MCF 10A (cell line): ENCODE measurements around the gene FEZF2. TPM values are rescaled to one million over a fixed set of nuclear protein-coding genes. Genes with fewer than 3 reads are reported as not detected.

Experiments used
- BruUV-seq: library from RNA; stranded (reverse); fragments of 400-500 nt; replicated peaks from 2 replicates; lab custom pipeline; 2021; lab: Mats Ljungman, UMichigan
- CTCF ChIA-PET: fragments of 300-600 bp; sonication (Branson Sonifier 250); formaldehyde crosslinking; extraction: SDS; loops from one replicate; lab custom pipeline; 2021; ENCODE audit warnings: antibody characterized with exemption, inconsistent platforms; lab: Yijun Ruan, JAX
- POLR2A ChIA-PET: fragments of 300-600, 350-650 bp; sonication (Branson Sonifier 250); formaldehyde crosslinking; extraction: SDS; loops from one replicate; lab custom pipeline; 2020; ENCODE audit warnings: antibody characterized with exemption, inconsistent platforms; lab: Yijun Ruan, JAX
- DNase-seq: peaks from one replicate; pipeline ENCODE4 v3.0.0-alpha.2; 2018; ENCODE audit not compliant: unreplicated experiment
- H3K27ac Mint-ChIP-seq: one replicate; pipeline ENCODE4 v1.8.0; 2022; ENCODE audit warnings: mild to moderate bottlenecking, low read depth, mixed read lengths; ENCODE audit not compliant: unreplicated experiment
- H3K27me3 Mint-ChIP-seq: one replicate; pipeline ENCODE4 v1.8.0; 2022; ENCODE audit warnings: mixed read lengths; ENCODE audit not compliant: insufficient read depth, unreplicated experiment
- H3K36me3 Mint-ChIP-seq: one replicate; pipeline ENCODE4 v1.8.0; 2022; ENCODE audit warnings: mild to moderate bottlenecking, moderate library complexity, mixed read lengths; ENCODE audit not compliant: insufficient read depth, unreplicated experiment
- H3K4me1 Mint-ChIP-seq: one replicate; pipeline ENCODE4 v1.8.0; 2022; ENCODE audit warnings: mixed read lengths; ENCODE audit not compliant: insufficient read depth, unreplicated experiment
- H3K4me3 Mint-ChIP-seq: one replicate; pipeline ENCODE4 v1.8.0; 2022; ENCODE audit warnings: mild to moderate bottlenecking, moderate library complexity, mixed read lengths; ENCODE audit not compliant: unreplicated experiment
- H3K9me3 Mint-ChIP-seq: one replicate; pipeline ENCODE4 v1.8.0; 2022; ENCODE audit warnings: mixed read lengths; ENCODE audit not compliant: unreplicated experiment
- CTCF ChIP-seq: fragments of 200-600 bp; IDR thresholded peaks from one replicate; pipeline ENCODE4 v1.8.0; 2022; ENCODE audit warnings: antibody characterized with exemption, mild to moderate bottlenecking; ENCODE audit not compliant: unreplicated experiment
- intact Hi-C: fragments of 100-400 bp; cut with micrococcal nuclease; formaldehyde crosslinking; loops from 2 replicates; pipeline ENCODE4 v1.14.1; 2022
- total RNA-seq: library from RNA; stranded (reverse); gene quantifications from 2 replicates; pipeline ENCODE4 v1.2.3, GENCODE V29; 2022

The FEZF2 gene
- total RNA-seq, 1 experiment from 2014 or later, result not detected

- no TSS peak for BruUV-seq
- no peaks in the 10 kb centered on the region for H3K9me3 Mint-ChIP-seq
- ChIA-PET CTCF (interaction anchor here (0.6 to 8.0 kb wide), 7 partner anchors 129 to 296 kb away, joined by 3 to 118 read pairs (median 3); no protein-coding TSS in a partner anchor), POLR2A (no interaction called here)
- TF ChIP-seq CTCF, result no peak
- no peaks in the 10 kb centered on the region for H3K36me3 Mint-ChIP-seq
- H3K4me1 Mint-ChIP-seq, result no peaks in the 10 kb centered on the region
- H3K4me3 Mint-ChIP-seq, result no peak overlapping the region
- H3K27ac Mint-ChIP-seq, result no peak overlapping the region
- DNase-seq, result no peak
- intact Hi-C loops, result loop anchor here (5.0 to 10.0 kb wide), 3 partner anchors 128 to 902 kb away; no protein-coding TSS in a partner anchor
- H3K27me3 Mint-ChIP-seq, result peaks cover 83% of the 10 kb centered on the region
Measured at GRCh38 chr3:62329971-62330370, 43.4 kb downstream of the FEZF2 start.

DNA sequence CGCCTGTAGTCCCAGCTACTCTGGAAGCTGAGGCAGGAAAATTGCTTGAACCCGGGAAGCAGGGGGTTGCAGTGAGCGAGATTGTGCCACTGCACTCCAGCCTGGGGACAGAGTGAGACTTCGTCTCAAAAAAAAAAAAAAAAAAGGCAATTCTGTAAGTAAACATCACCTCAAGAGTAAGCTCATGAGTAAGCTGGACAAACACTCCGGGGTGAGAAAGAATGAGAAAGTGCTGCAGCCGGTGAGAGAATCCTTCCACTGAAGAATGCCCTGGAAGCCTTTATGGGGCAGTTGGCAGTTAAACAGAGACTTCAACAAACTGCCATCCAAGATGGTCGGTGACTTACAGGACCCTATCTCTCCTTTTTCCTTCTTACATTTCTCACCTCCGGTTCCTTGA, 47.5 kb downstream of the FEZF2 start:
- TF ChIP-seq CTCF, result no peak
- H3K4me3 Mint-ChIP-seq, result no peak overlapping the region
- BruUV-seq, result no TSS peak
- ChIA-PET POLR2A (interaction anchor here (0.9 kb wide), 1 partner anchor 17 kb away, joined by 4 read pairs; no protein-coding TSS in a partner anchor), CTCF (interaction anchor here (0.7 kb wide), 1 partner anchor 36 kb away, joined by 3 read pairs; no protein-coding TSS in a partner anchor)
- no peaks in the 10 kb centered on the region for H3K9me3 Mint-ChIP-seq
- H3K27ac Mint-ChIP-seq, result no peak overlapping the region
- H3K4me1 Mint-ChIP-seq, result no peaks in the 10 kb centered on the region
- H3K27me3 Mint-ChIP-seq, result peaks cover 98% of the 10 kb centered on the region
- no peaks in the 10 kb centered on the region for H3K36me3 Mint-ChIP-seq
- intact Hi-C loops, result no loop called here
- DNase-seq, result no peak

DNA sequence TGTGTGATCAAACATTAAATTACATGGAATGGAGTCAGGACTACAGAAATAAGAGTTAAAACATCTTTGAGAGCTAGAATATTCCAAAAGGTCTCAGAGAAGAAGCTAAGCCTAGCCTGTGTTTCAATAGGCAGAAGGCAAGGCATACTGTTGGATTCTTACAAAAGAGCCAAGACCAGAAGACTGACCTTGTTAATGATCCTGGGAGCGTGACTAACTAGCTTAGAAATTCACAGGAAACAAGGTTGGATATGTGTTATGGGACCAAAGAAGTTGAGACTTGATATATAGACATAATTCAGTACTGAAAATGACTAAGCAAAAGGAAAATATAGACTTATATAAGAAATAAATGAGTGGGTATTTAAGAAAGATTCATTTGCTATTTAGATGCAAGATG, 50.1 kb downstream of the FEZF2 start:
- BruUV-seq, result no TSS peak
- H3K27ac Mint-ChIP-seq, result no peak overlapping the region
- H3K27me3 Mint-ChIP-seq, result peaks cover 98% of the 10 kb centered on the region
- POLR2A ChIA-PET, result no interaction called here
- CTCF ChIA-PET, result interaction anchor here (0.7 to 1.5 kb wide), 3 partner anchors 121 to 512 kb away, joined by 3 to 5 read pairs (median 3); no protein-coding TSS in a partner anchor
- H3K4me1 Mint-ChIP-seq, result no peaks in the 10 kb centered on the region
- TF ChIP-seq CTCF, result no peak
- intact Hi-C loops, result no loop called here
- H3K9me3 Mint-ChIP-seq, result no peaks in the 10 kb centered on the region
- no peak for DNase-seq
- H3K4me3 Mint-ChIP-seq, result no peak overlapping the region
- H3K36me3 Mint-ChIP-seq, result no peaks in the 10 kb centered on the region
